ENCODE data around the gene IP6K2.
"Not testable (repeated sequence)": the region's sequence is repeated elsewhere in the genome, so short reads cannot be mapped to it uniquely, and the experiment has no call there.

Gene IP6K2

GRCh38 chr3:48733752-48734518 is 16.9 kb upstream of the IP6K2 start:
- not testable (repeated sequence) for FAIRE-seq; DNase-seq (ENCODE audit: low spot score)

GRCh38 chr3:48727511-48727910 is 10.5 kb upstream of the IP6K2 start:
- DNase-seq (ENCODE audit: low spot score) (no peak), FAIRE-seq (no peak)

- FAIRE-seq, result not testable (repeated sequence)
Observed at GRCh38 chr3:48725185-48725855, 8.3 kb upstream of the IP6K2 start.

GRCh38 chr3:48723725-48724124 is 6.7 kb upstream of the IP6K2 start:
- DNase-seq (ENCODE audit: low spot score), result no peak
- FAIRE-seq, result no peak

More at GRCh38 chr3:48725185-48725855, 8.3 kb upstream of the IP6K2 start:
- not testable (repeated sequence) for DNase-seq (ENCODE audit: low spot score)

- not testable (repeated sequence) for DNase-seq (ENCODE audit: low spot score); FAIRE-seq
Observed at GRCh38 chr3:48723293-48723692, 6.3 kb upstream of the IP6K2 start.

GRCh38 chr3:48716508-48716981 is 476 bp downstream of the IP6K2 start:
- FAIRE-seq (no peak), DNase-seq (ENCODE audit: low spot score) (no peak)

- DNase-seq (ENCODE audit: low spot score) (peak; percentile 45), FAIRE-seq (no peak)
Observed at GRCh38 chr3:48715174-48715800, 1.7 kb downstream of the IP6K2 start.

GRCh38 chr3:48711727-48712126 is 5.3 kb downstream of the IP6K2 start:
- FAIRE-seq (no peak), DNase-seq (ENCODE audit: low spot score) (no peak)

GRCh38 chr3:48709051-48709461 is 8.0 kb downstream of the IP6K2 start:
- peak; percentile 82 for FAIRE-seq

GRCh38 chr3:48708481-48708889 is 8.5 kb downstream of the IP6K2 start:
- DNase-seq (ENCODE audit: low spot score) (no peak), FAIRE-seq (no peak)

More at GRCh38 chr3:48709051-48709461, 8.0 kb downstream of the IP6K2 start:
- peak; percentile 60 for DNase-seq (ENCODE audit: low spot score)

- no peak for DNase-seq (ENCODE audit: low spot score)
- no peak for FAIRE-seq
Observed at GRCh38 chr3:48707157-48707556, 9.9 kb downstream of the IP6K2 start.

- no peak for FAIRE-seq
- DNase-seq (ENCODE audit: low spot score), result no peak
Observed at GRCh38 chr3:48702320-48702920, 14.6 kb downstream of the IP6K2 start.

- DNase-seq (ENCODE audit: low spot score) (no peak), FAIRE-seq (no peak)
Observed at GRCh38 chr3:48700731-48701405, 16.2 kb downstream of the IP6K2 start.

GRCh38 chr3:48698891-48699290 is 18.1 kb downstream of the IP6K2 start:
- FAIRE-seq, result no peak
- no peak for DNase-seq (ENCODE audit: low spot score)

- FAIRE-seq (no peak), DNase-seq (ENCODE audit: low spot score) (no peak)
Observed at GRCh38 chr3:48697952-48698351, 19.1 kb downstream of the IP6K2 start.

- FAIRE-seq, result no peak
Observed at GRCh38 chr3:48696601-48697000, 20.4 kb downstream of the IP6K2 start.

GRCh38 chr3:48696156-48696555 is 20.9 kb downstream of the IP6K2 start:
- FAIRE-seq (no peak), DNase-seq (ENCODE audit: low spot score) (no peak)

More at GRCh38 chr3:48696601-48697000, 20.4 kb downstream of the IP6K2 start:
- no peak for DNase-seq (ENCODE audit: low spot score)

- DNase-seq (ENCODE audit: low spot score) (no peak), FAIRE-seq (no peak)
Observed at GRCh38 chr3:48695393-48695753, 21.6 kb downstream of the IP6K2 start.

- DNase-seq (ENCODE audit: low spot score) (peak; percentile 40), FAIRE-seq (no peak)
Observed at GRCh38 chr3:48694610-48695392, 22.2 kb downstream of the IP6K2 start.

GRCh38 chr3:48693826-48694225 is 23.2 kb downstream of the IP6K2 start:
- DNase-seq (ENCODE audit: low spot score) (no peak), FAIRE-seq (no peak)
